Omental fat pad (tissue), 4 donors: Measurements from ENCODE around the gene EIF2S2. TPM values are rescaled to one million over a fixed set of nuclear protein-coding genes. Genes with fewer than 3 reads are reported as not detected.

Experiments
- ATAC-seq: fragments of 150-250 bp; one replicate; pipeline ENCODE4 v1.9.1; 2016; ENCODE audit warnings: mild to moderate bottlenecking, moderate library complexity; ENCODE audit not compliant: low FRiP score
- DNase-seq: peaks from one replicate; pipeline ENCODE4 v3.0.0-alpha.2; 2019; ENCODE audit warnings: low spot score
- CTCF ChIP-seq, 3 donors: fragments of 450-650 bp; IDR thresholded peaks; one replicate each; pipeline ENCODE4 v1.5.1; 2016 to 2017; ENCODE audit warnings: antibody characterized with exemption in 3 of 3, mild to moderate bottlenecking in 3 of 3, moderate library complexity in 2 of 3
- small RNA-seq: library from RNA; depleted of rRNA; stranded (forward); fragments of <200 nt; gene quantifications from one replicate; pipeline ENCODE3, GENCODE V24; 2016
- total RNA-seq, 4 donors: library from RNA; depleted of rRNA; stranded (reverse); fragments of >200 nt; gene quantifications; one replicate each; pipeline ENCODE4 v1.1.0, GENCODE V29; 2016

EIF2S2 gene
- total RNA-seq, 4 donors from 2014 or later = 39.2 to 64.8 (median 51.7) TPM

- DNase-seq = no peak
- ATAC-seq = no peak
- TF ChIP-seq CTCF (IDR thresholded peaks at IDR 0.05) = no peak
Observed at GRCh38 chr20:34041226-34041625, 70.8 kb downstream of the EIF2S2 start.

GRCh38 chr20:34040300-34040995 is 71.6 kb downstream of the EIF2S2 start:
- DNase-seq (no peak), ATAC-seq (no peak)
- TF ChIP-seq CTCF (IDR thresholded peaks at IDR 0.05) = no peak

Small RNA genes lying within 50 kb of the gene (small RNA-seq; reads per million reads assigned to genes)
- gene MIR4755 = not detected

Other genes starting within 250 kb of the EIF2S2 start
- gene RALY, start 118.3 kb downstream of the EIF2S2 start, total RNA-seq = 10 to 100 TPM; 66.4 to 95.4 (median 80.5) TPM
- not detected for gene ASIP, start 129.2 kb upstream of the EIF2S2 start, total RNA-seq
- 10 to 100 TPM; 61.9 to 83.1 (median 72.6) TPM for gene AHCY, start 191.1 kb upstream of the EIF2S2 start, total RNA-seq